Colon (tissue), 2 donors: ENCODE data around the gene BLCAP.
"Not testable (repeated sequence)": the region's sequence is repeated elsewhere in the genome, so short reads cannot be mapped to it uniquely, and the experiment has no call there.

Source experiments
- FAIRE-seq: peaks from 2 replicates; lab custom pipeline; 2012; peaks lifted over from hg19 to GRCh38; lab: Jason Lieb, UNC
- donor health status: control.
- donor health status: control.

BLCAP gene

GRCh38 chr20:37479925-37480691 lies 47.6 kb downstream of the BLCAP start:
- no peak for FAIRE-seq

- FAIRE-seq, result no peak
Observed at GRCh38 chr20:37479266-37479665, 48.4 kb downstream of the BLCAP start.

GRCh38 chr20:37477041-37477440 lies 50.6 kb downstream of the BLCAP start:
- FAIRE-seq, result no peak

- FAIRE-seq, result no peak
Observed at GRCh38 chr20:37475252-37475651, 52.4 kb downstream of the BLCAP start.

- FAIRE-seq, result no peak
Observed at GRCh38 chr20:37474386-37474785, 53.3 kb downstream of the BLCAP start.

GRCh38 chr20:37473249-37474000 lies 54.3 kb downstream of the BLCAP start:
- FAIRE-seq, result no peak

- FAIRE-seq, result not testable (repeated sequence)
Observed at GRCh38 chr20:37472435-37472834, 55.2 kb downstream of the BLCAP start.

GRCh38 chr20:37471741-37472235 lies 55.9 kb downstream of the BLCAP start:
- no peak for FAIRE-seq

GRCh38 chr20:37470190-37470589 lies 57.5 kb downstream of the BLCAP start:
- FAIRE-seq, result not testable (repeated sequence)

- FAIRE-seq, result no peak
Observed at GRCh38 chr20:37469531-37469930, 58.1 kb downstream of the BLCAP start.

GRCh38 chr20:37468886-37469285 lies 58.8 kb downstream of the BLCAP start:
- no peak for FAIRE-seq
